Measurements from ENCODE around the gene CAMK2B. TPM values are rescaled to one million over a fixed set of nuclear protein-coding genes. Genes with fewer than 3 reads are reported as not detected.

The CAMK2B gene
- polyA plus RNA-seq, 3 donors = 0.13 TPM; not detected in 2

DNA sequence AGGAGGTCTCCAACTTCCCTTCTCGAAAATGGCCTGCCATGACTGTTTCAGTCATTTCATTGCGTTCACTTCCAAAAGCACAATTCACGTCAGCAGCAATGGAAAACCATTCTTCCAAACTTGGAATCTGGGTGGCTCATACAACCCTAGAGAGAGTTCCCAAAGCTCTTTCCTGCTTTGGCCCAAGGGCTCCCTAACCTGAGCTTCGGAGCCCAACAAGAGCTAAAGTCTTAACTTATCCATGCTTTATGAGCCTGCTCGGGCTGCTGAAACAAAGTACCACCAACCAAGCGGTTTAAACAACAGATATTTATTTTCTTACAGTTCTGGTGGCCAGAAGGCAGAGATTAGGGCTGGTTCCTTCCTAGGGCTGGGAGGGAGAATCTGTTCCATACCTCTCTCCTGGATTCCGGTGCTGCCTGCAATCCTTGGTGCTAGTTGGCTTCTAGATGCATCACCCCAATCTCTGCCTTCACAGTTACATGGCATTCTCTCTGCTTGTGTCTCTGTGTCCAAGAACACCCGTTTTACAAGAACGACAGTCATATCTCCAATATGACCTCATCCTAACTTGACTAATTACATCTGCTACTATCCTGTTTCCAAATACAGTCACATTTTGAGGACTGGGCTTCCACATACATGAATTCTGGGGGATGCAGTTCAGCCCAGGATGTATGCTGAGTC, 33.5 kb downstream of the CAMK2B start:
- H3K27ac Mint-ChIP-seq = no peak overlapping the region
- no peak overlapping the region for H2AFZ ChIP-seq (ENCODE audit: insufficient read depth, low read depth, low read length, poor library complexity, severe bottlenecking)
- no peaks in the 10 kb centered on the region for H3K4me1 ChIP-seq (ENCODE audit: control insufficient read depth in 1 of 2, insufficient read depth in 2 of 2, low read length in 2 of 2)

DNA sequence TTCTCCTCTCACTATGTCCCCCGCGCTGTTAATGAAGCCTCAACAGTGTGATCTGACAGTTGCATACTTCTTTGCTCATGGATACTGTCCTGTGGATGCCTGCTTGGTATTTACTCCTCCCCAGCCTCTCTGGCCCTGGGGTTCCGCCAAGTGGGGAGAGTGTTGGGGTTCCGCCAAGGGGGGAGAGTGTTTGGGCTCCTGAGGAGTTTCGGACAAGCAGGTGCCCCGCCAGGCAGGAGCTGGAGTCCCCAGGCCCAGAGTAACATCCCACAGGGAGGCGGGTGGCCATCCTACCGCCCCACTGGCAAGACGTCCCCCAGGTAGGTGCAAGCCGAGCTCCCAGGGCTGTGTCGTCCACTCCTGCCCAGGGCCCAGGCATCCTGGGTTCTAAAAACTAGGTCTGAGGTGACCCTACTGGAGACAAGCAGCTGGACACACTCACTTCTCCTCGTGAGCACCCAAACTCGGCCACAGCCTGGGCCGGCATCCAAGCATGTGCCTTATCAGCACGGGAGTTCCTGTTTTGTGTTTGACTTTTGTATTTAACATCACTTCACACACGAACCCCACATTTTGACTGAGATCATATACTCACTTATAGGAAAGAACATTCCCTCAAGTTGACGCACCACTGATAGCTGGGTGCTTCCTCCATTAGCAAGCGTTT, 34.2 kb downstream of the CAMK2B start:
- WGBS (ENCODE audit: insufficient coverage) = 55% methylated on average over 9 of the region's 18 CpGs
- Mint-ChIP-seq H3K27ac (no peak overlapping the region), H3K9me3 (peaks cover 0 to 3% (median 0%) of the 10 kb centered on the region in 7 donors), H3K4me1 (peaks cover 2% of the 10 kb centered on the region), H3K36me3 (no peaks in the 10 kb centered on the region), H3K27me3 (ENCODE audit: low read depth in 3 of 3) (peaks cover 13 to 15% (median 15%) of the 10 kb centered on the region in 3 donors), H3K4me3 (no peak overlapping the region)
- peaks cover 0 to 5% of the 10 kb centered on the region in 2 donors for H3K27me3 ChIP-seq (ENCODE audit: control insufficient read depth in 2 of 2, insufficient read depth in 2 of 2, low read length in 2 of 2)
- no peaks in the 10 kb centered on the region for H3K36me3 ChIP-seq (replicated peaks in 1 of 2; ENCODE audit: control insufficient read depth in 1 of 2, insufficient read depth in 2 of 2, low read length in 2 of 2)
- no peaks in the 10 kb centered on the region for H3K79me2 ChIP-seq (ENCODE audit: insufficient read depth, low read length)
- no peak overlapping the region for H3K4me3 ChIP-seq (replicated peaks in 1 of 3; ENCODE audit: low read depth in 2 of 3, low read length in 3 of 3)
- no peaks in the 10 kb centered on the region for H4K20me1 ChIP-seq (ENCODE audit: insufficient read depth, low read length)
- no peak overlapping the region for H3K27ac ChIP-seq (ENCODE audit: low read depth in 1 of 2, low read length in 2 of 2)
- no peak overlapping the region for H2AFZ ChIP-seq (ENCODE audit: insufficient read depth, low read depth, low read length, poor library complexity, severe bottlenecking)
- H3K4me2 ChIP-seq (replicated peaks; ENCODE audit: extremely low read depth, low read length, poor library complexity, severe bottlenecking) = no peak overlapping the region
- H3K9me3 ChIP-seq (replicated peaks in 1 of 2; ENCODE audit: control insufficient read depth in 1 of 2, insufficient read depth in 1 of 2, low read length in 2 of 2) = no peaks in the 10 kb centered on the region
- no peak overlapping the region for H3K9ac ChIP-seq (ENCODE audit: insufficient read depth, low read length, poor library complexity, severe bottlenecking)
- intact Hi-C loops (cut with micrococcal nuclease) = no loop called here
- H3K4me1 ChIP-seq (ENCODE audit: control insufficient read depth in 1 of 2, insufficient read depth in 2 of 2, low read length in 2 of 2) = no peaks in the 10 kb centered on the region
- no peak for DNase-seq
- TF ChIP-seq, protein P1, sequence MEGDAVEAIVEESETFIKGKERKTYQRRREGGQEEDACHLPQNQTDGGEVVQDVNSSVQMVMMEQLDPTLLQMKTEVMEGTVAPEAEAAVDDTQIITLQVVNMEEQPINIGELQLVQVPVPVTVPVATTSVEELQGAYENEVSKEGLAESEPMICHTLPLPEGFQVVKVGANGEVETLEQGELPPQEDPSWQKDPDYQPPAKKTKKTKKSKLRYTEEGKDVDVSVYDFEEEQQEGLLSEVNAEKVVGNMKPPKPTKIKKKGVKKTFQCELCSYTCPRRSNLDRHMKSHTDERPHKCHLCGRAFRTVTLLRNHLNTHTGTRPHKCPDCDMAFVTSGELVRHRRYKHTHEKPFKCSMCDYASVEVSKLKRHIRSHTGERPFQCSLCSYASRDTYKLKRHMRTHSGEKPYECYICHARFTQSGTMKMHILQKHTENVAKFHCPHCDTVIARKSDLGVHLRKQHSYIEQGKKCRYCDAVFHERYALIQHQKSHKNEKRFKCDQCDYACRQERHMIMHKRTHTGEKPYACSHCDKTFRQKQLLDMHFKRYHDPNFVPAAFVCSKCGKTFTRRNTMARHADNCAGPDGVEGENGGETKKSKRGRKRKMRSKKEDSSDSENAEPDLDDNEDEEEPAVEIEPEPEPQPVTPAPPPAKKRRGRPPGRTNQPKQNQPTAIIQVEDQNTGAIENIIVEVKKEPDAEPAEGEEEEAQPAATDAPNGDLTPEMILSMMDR (IDR thresholded peaks at IDR 0.05) = no peak

More for the DNA sequence above, 33.5 kb downstream of the CAMK2B start:
- peaks cover 0 to 3% (median 0%) of the 10 kb centered on the region in 7 donors for H3K9me3 Mint-ChIP-seq
- no peaks in the 10 kb centered on the region for H3K36me3 ChIP-seq (replicated peaks in 1 of 2; ENCODE audit: control insufficient read depth in 1 of 2, insufficient read depth in 2 of 2, low read length in 2 of 2)
- H3K27me3 Mint-ChIP-seq (ENCODE audit: low read depth in 3 of 3) = peaks cover 13 to 18% (median 15%) of the 10 kb centered on the region in 3 donors
- no peak overlapping the region for H3K4me3 ChIP-seq (replicated peaks in 1 of 3; ENCODE audit: low read depth in 2 of 3, low read length in 3 of 3)
- intact Hi-C loops (cut with micrococcal nuclease) = no loop called here
- H3K27ac ChIP-seq (ENCODE audit: low read depth in 1 of 2, low read length in 2 of 2) = no peak overlapping the region
- H3K9me3 ChIP-seq (replicated peaks in 1 of 2; ENCODE audit: control insufficient read depth in 1 of 2, insufficient read depth in 1 of 2, low read length in 2 of 2) = no peaks in the 10 kb centered on the region
- H3K4me3 Mint-ChIP-seq = no peak overlapping the region
- WGBS (ENCODE audit: insufficient coverage) = 68% methylated on average over 6 of the region's 9 CpGs
- no peaks in the 10 kb centered on the region for H3K36me3 Mint-ChIP-seq
- no peak for DNase-seq
- no peaks in the 10 kb centered on the region for H3K79me2 ChIP-seq (ENCODE audit: insufficient read depth, low read length)
- peaks cover 0 to 5% of the 10 kb centered on the region in 2 donors for H3K27me3 ChIP-seq (ENCODE audit: control insufficient read depth in 2 of 2, insufficient read depth in 2 of 2, low read length in 2 of 2)
- H3K9ac ChIP-seq (ENCODE audit: insufficient read depth, low read length, poor library complexity, severe bottlenecking) = no peak overlapping the region
- H4K20me1 ChIP-seq (ENCODE audit: insufficient read depth, low read length) = no peaks in the 10 kb centered on the region
- H3K4me2 ChIP-seq (replicated peaks; ENCODE audit: extremely low read depth, low read length, poor library complexity, severe bottlenecking) = no peak overlapping the region
- peaks cover 2% of the 10 kb centered on the region for H3K4me1 Mint-ChIP-seq
- TF ChIP-seq, protein P1 (IDR thresholded peaks at IDR 0.05) = no peak

Measured in CD14-positive monocyte (primary cell).